Measurements from ENCODE around the gene LGALS9C.
"Not testable (repeated sequence)": the region's sequence is repeated elsewhere in the genome, so short reads cannot be mapped to it uniquely, and the experiment has no call there.

Gene LGALS9C

DNA sequence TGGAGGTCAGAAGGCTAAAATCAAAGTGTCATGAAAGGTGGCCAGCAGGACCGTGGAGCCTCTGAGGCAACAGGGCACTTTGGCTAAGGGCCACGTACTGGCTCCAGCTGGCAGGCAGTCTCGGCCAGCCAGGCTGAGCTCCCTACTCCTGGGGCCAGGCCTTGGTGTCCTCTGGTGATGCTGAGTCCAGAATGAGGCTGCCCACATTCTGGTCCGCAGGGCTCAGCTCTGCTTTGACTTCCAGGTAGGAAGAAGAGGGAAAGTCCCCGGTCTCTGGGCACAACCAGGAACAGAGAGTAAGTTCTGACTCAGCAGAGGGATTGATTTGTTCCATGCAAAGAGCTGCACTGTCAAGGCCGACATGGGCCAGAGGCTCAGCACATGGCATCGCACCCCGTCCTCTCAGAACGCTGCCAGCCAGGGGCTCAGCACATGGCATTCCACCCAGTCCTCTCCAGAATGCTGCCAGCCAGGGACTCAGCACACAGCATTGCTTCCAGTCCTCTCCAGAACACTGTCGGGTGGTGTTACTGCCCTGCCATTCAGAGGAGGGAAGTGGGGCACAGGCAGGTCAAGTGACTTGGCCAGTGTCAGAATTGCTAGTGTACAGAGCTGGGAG lies 2.5 kb downstream of the LGALS9C start:
- not testable (repeated sequence) for DNase-seq (ENCODE audit: low spot score)

DNA sequence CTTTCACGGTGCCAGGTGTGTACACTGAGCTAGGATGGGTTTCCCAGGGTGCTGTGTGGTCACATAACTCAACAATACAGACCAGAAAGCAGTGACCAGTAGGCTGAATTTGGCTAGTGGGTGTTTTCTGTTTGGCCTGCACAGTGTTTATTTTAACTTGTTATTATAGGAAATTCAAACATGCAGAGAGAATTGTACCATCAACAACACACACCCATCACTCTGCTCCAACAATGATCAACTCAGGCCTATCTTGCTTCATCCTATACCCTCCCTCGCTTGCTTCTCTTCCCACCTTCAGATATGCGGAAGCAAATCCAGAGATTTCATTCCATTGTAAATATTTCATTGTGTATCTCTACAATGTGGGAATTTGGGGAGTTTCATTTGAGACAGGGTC lies 5.2 kb downstream of the LGALS9C start:
- DNase-seq (ENCODE audit: low spot score) = not testable (repeated sequence)

DNA sequence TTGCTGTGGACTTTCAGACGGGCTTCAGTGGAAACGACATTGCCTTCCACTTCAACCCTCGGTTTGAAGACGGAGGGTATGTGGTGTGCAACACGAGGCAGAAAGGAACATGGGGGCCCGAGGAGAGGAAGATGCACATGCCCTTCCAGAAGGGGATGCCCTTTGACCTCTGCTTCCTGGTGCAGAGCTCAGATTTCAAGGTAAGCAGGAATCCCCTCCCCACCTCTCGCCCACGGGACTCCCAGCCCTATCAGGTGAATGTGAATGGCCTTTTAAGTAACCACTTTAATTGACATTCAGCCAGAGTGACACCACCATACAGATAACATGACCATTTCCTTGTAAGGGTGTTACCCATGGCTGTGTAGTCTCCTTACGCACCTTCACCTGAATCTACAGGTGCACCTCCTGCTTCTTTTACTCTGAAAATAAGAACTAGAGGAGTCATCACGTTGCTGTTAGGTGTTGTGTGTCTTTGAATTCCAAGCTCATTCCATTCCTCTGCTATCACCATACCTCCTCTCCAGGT lies 9.4 kb downstream of the LGALS9C start:
- DNase-seq (ENCODE audit: low spot score) = not testable (repeated sequence)

DNA sequence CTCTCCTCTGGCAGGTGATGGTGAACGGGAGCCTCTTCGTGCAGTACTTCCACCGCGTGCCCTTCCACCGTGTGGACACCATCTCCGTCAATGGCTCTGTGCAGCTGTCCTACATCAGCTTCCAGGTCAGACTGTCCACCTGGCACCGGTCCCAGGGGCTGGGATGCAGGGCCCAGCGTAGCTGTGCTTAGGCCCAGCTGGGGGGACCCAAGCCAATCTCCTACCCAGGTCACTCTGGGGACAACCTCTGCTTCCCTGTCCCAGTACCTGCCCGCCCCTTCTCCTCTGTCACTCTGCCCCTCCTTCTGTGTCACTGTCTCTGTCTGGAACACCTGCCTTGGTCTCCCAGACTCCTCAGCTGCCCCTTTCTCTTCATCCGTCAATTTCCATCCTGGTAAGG lies 11.0 kb downstream of the LGALS9C start:
- not testable (repeated sequence) for DNase-seq (ENCODE audit: low spot score)

DNA sequence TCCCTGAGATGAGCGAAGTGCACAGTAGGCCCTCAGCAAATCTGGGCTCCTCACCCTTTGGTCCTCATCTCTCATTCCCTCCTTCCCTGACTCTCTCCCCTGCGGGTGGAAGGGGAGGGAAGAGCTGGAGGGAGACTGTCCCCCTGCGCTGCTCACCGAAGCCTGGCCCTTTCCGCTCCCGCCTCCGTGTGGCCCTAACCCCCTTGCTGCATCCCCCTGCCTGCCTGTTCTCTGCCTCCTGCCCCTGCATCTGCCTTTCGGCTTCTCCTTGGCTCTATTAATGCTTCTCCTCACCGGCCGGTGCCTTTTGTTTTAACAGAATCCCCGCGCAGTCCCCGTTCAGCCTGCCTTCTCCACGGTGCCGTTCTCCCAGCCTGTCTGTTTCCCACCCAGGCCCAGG lies 12.0 kb downstream of the LGALS9C start:
- DNase-seq (ENCODE audit: low spot score) = not testable (repeated sequence)

DNA sequence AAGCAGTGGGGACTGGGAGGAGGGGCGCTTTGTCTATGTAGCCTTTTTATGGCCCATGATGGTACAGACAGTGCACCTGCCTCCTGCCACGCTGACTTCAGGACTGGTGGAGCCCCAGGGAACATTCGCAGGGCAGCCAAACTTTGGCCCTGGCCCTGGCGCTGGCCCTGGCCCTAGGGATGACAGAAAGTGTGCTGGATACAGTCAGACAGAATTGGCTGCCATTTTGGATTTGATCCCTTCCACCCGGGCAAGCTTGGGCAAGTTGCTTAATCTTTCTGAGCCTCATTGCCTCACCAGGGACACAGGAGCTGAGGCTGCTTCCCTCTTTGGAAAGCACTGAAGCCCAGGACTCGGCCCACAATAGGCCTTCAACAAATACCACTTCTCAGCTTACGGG lies 13.4 kb downstream of the LGALS9C start:
- DNase-seq (ENCODE audit: low spot score) = not testable (repeated sequence)

DNA sequence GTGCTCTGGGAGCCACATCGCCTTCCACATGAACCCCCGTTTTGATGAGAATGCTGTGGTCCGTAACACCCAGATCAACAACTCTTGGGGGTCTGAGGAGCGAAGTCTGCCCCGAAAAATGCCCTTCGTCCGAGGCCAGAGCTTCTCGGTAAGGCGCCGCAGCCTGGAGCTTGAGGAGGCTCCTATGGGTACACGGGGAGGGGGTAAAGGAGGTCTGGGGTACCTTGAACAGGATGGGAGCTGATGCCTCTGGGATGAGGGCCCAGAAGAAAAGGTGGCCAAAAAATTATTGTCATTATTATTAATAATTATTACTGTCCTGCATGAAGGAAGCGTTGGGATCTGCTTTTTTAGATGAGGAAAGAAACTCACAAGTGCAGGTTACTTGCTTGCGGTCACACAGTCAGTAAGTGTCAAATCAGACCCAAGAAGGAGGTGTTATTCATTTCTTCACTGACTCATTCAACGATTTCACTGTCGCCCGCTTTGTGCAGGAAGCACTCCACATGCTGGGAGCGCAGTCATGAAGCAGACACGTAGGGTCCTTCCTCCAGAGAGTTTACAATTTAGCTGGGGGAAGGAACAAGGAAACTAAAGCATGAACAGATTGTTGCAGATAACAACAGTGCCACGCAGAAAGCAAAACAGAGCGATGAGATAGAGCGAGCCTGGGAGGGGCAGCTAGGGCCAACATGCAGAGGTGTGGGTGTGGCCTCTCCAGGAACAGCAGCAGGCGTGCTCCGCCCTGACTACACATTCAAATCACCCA lies 16.3 kb downstream of the LGALS9C start:
- DNase-seq (ENCODE audit: low spot score) = not testable (repeated sequence)

DNA sequence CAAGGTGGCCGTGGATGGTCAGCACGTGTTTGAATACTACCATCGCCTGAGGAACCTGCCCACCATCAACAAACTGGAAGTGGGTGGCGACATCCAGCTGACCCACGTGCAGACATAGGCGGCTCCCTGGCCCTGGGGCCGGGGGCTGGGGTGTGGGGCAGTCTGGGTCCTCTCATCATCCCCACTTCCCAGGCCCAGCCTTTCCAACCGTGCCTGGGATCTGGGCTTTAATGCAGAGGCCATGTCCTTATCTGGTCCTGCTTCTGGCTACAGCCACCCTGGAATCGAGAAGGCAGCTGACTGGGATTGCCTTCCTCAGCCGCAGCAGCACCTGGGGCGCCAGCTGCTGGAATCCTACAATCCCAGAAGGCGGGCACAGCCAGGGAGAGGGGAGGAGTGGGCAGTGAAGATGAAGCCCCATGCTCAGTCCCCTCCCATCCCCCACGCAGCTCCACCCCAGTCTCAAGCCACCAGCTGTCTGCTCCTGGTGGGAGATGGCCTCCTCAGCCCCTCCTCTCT lies 17.7 kb downstream of the LGALS9C start:
- DNase-seq (ENCODE audit: low spot score) = not testable (repeated sequence)

DNA sequence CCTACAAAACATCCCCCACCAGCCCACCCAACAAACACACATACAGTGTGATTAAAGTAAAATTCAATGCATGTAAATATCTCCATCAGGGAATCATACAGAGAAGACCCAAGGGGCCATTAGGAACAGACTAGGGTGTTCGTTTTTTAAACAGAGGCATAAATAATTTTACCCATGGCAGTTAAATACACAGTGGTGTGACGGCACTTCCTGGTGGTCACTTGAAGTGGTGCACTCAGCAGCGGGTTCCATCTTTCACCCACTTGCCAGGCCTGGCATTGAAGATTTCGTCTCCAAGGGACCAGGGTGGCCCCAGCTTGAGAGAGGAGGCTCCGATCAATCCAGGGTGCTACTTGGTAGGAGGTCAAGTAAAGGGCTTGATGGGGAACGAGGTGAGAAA lies 20.5 kb downstream of the LGALS9C start:
- not testable (repeated sequence) for DNase-seq (ENCODE audit: low spot score)

DNA sequence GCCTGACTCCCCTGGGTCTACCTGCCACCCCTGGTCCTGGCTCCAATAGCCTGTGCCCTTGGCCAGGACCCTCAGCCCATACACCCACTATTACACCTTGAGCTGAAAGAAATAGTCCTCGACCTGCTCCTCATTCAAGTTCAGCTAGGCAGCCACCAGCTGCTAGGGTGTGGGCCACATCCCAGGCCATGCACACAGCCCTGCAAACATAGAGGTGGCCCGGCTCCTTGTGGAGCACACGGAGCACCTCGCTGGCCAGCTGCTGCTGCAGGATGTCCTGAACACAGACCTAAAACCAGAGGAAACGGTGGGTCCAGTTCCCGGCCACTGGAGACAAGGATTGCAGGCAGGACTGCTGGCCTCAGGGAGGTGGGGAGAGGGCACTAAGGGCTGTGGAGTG lies 22.5 kb downstream of the LGALS9C start:
- not testable (repeated sequence) for DNase-seq (ENCODE audit: low spot score)

DNA sequence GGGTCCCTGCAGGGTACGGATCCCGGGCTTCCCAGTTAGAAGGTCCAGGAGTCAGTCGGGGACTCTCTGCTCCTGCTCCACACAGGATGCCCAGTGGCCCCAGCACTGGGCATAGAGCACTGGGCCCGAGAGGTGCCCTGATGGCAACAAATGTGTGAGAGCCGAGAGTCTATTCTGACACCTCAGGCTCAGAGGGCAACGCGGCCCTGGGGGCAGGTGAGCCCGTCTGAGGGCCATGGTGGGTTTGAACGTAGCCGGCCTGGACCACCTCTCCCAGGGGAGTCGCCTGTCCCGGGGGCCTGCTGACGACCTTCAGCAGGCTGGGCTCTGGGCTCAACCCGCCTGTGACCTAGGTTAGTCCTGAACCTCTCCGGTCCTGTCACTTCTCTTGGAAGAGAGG lies 23.2 kb downstream of the LGALS9C start:
- DNase-seq (ENCODE audit: low spot score) = not testable (repeated sequence)

DNA sequence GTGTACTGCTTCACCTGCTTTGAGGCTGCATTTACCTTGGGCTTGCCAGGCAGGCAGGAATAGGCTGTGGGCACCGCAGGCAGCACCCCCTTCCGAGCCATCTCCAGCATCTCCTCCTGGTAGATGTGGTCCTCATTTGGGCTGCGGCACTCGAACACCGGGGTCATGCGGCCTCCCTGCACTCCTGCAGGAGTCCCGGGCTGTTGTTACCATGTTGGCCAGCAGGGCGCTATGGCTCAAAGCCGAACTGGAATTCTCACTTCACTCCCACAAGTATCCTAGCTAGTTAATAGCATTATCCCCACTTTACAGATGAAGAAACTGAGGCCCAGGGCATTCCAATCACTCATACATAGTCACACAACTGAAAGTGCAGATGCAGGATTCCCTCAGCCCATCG lies 23.7 kb downstream of the LGALS9C start:
- not testable (repeated sequence) for DNase-seq (ENCODE audit: low spot score)

DNA sequence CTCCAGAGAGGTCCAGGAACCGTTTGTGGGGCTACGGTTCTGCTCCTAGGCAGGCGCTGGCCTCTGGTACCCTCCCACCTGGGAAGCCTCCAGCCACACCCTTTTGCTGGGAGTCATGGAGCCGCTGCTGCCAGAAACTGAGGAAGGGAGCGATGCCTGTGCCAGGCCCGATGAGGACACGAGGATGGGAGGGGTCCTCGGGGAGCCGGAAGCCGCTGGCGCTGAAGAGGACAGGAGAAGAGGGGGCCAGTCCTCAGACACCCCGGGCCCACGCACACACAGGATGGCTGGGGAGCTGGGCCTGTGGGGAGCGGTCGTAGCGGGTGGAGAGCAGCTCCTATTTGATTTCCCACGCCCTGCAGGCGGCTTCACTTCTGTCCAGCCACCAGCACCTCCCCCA lies 24.2 kb downstream of the LGALS9C start:
- DNase-seq (ENCODE audit: low spot score) = not testable (repeated sequence)

DNA sequence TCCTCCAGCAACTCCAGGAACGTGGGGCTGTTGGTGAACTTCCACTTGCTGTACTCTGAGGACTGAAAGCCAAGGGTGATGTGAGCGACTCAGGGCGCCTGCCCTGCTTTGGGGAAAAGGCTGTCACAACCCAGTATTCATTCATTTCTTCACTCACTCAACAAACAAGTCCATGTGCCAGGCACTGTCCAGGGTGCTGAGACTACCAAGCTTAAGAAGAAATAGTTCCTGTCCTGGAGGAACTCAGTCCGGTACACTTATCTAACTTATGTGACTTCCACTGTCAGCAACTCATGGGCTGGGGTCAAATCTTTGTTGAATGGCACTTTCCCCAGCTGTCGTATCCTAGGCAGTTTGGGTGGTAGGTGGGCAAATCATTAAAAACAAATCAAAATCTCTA lies 26.6 kb downstream of the LGALS9C start:
- DNase-seq (ENCODE audit: low spot score) = not testable (repeated sequence)

DNA sequence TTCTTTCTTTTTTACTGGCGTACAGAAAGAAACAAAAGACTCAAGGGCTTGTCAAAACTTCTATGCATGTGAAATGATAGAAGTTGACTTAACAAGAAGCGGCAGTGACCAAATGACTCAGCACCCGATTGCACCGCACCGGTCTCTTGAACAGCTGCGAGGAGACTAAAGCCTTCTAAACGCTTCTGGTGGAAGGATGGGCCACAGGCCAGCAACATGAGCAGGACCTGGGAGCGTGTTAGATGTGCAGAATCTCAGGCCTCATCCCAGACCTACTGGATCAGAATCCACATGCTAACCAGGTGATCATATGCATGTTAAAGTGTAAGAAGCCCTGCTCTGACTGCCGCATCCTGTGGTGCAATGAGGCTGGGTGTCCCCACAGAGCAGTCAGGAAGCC lies 31.1 kb downstream of the LGALS9C start:
- DNase-seq (ENCODE audit: low spot score) = not testable (repeated sequence)

DNA sequence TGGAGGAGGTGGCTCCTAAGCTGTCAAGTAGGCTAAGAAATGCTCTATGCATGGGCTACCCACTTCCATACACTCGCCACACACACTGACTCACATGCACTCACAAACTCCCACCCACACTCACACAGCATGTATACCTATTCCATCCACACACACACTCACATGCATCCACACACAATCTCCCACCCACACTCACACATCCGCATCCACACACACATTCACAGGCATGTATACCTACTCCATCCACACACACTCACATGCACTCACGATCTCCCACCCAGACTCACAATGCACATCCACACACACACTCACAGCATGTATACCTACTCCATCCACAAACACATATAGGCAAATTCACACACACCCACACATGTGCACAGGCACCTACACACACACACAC lies 32.1 kb downstream of the LGALS9C start:
- not testable (repeated sequence) for DNase-seq (ENCODE audit: low spot score)

DNA sequence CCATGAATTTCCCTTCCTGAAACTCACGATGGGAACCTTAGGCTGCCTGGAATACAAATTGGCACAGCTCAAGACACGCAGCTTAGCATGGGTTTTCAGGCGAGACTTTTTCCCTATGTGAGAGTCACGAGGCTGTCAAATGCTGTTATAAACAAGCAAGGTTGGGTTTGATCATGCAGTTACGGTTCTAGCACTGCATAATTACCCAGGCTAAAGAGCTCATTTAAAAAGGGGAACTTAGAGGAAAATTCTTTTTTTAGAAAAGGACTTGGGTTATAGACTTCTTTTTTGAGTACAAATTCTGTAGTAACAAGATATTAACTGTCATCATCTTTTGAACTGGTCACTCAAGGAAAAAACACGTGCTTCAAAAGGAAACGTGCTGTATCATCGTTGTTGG lies 44.5 kb downstream of the LGALS9C start:
- not testable (repeated sequence) for DNase-seq (ENCODE audit: low spot score)

DNA sequence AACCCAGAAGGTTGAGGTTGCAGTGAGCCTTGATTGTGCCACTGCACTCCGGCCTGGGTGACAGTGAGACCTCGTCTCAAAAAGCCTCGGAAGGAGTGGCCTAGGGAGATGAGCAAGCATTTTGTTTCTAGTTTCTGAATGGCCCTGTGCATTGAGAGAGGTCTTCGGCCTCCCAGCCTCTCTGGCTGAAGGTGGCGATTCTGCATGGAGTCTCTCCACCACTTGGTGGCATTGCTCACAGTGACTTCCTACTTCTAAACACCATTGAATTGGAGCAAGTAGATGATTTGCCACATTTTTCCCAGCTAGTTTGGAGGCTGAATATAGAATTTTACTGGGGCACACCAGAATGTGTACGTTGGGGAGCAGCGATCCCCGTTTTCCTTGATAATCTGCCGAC lies 48.4 kb downstream of the LGALS9C start:
- DNase-seq (ENCODE audit: low spot score) = not testable (repeated sequence)

DNA sequence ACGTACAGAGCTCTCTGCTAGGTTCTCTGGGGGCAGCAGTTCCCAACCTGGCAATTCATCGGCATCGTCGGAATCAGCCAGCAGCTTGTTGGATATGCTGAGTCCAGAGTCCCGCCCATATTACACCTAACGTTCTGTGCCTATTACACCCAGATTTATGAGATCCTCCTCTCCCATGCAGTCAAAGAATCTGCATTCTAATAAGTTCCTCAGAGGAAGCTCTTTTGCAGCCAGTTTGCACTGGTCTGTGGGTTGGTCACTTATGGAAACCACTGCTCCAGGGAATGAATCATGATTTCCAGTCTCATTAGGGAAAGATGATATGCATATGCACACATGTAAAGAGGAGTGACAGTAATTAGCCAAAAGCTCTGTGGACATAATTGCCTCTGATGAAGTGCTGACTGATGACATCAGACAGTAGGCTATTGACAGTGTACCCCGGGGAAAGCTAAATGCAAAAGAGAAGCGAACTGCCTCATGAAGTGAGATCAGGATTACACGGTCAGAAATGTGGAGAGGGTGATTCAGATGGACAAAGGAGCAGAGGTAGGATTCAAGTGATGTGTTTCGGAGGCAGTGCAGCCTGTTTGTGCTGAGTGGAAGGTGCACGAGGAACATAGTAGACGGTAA lies 49.7 kb downstream of the LGALS9C start:
- DNase-seq (ENCODE audit: low spot score) = not testable (repeated sequence)

DNA sequence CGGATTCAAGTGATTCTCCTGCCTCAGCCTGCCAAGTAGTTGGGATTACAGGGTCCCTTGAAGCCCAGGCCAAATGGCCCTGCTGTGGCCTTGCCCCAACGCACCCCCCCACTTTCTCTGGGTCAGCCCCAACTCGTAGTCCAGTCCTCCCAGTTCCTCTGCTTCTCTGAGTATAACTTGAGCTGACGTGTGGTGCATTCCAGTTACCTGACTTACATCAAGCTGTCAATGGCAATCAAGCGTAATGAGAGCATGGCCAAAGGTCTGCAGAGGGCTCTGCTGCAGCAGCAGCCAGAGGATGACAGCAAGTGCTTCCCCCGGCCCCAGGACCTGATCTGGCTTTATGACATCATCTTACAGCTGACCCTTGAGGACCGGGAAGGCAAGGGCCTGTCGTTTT lies 50.8 kb downstream of the LGALS9C start:
- DNase-seq (ENCODE audit: low spot score) = not testable (repeated sequence)

DNA sequence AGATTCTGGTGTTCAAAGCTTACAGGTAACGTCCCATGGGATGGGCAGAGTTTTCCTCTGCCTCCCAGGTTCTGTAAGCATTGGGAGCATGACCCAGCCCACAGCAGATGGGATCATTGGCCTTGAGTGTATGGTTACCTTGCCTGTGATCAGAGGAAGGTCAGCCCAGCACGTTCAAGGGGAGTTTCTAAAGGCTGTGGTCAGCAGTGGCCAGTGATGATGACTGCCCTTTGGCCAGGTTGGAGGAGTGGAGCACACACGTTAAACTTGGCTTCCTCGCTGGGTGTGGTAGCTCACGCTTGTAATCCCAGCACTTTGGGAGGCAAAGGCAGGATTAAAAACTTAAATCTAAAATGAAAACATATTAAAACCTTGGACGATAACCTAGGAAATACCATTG lies 51.8 kb downstream of the LGALS9C start:
- DNase-seq (ENCODE audit: low spot score) = not testable (repeated sequence)

DNA sequence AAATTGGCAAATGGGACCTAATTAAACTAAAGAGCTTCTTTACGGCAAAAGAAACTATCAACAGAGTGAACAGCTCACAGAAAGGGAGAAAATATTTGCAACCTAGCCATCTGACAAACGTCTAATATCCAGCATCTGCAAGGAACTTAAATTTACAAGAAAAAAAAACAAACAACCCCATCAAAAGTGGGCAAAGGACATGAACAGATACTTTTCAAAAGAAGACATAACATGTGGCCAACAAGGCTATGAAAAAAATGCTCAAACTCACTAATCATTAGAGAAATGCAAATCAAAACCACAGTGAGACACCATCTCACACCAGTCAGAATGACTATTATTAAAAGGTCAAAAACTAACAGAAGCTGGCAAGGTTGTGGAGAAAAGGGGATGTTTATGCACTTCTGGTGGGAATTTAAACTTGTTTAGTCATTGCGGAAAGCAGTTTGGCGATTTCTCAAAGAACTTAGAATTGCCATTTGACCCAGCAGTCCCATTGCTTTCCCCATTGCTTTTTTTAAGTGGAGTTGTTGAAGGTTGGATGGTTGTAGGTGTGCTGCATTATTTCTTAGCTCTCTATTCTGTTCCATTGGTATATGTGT lies 52.4 kb downstream of the LGALS9C start:
- not testable (repeated sequence) for DNase-seq (ENCODE audit: low spot score)

All from GM03348 (cell line).